Stimulated activated CD4-positive, alpha-beta T cell treated with anti-CD3 and anti-CD28 coated beads, Interleukin-4, amount 100 ng/mL, for 4 hours (primary cell): ENCODE results near the gene SLC25A27.

Experiments used
- DNase-seq, 2 experiments: peaks; one replicate each; pipeline ENCODE4 v3.0.0-alpha.2; 2020

The SLC25A27 gene

GRCh38 chr6:46651816-46652215, 959 bp upstream of the SLC25A27 start:
- no peak for DNase-seq

- no peak for DNase-seq
These were observed 558 bp upstream of the SLC25A27 start for GRCh38 chr6:46652232-46652602.

GRCh38 chr6:46653439-46654195, 842 bp downstream of the SLC25A27 start:
- DNase-seq = no peak

GRCh38 chr6:46655803-46656202, 3.0 kb downstream of the SLC25A27 start:
- no peak for DNase-seq

- no peak for DNase-seq
These were observed 4.9 kb downstream of the SLC25A27 start for GRCh38 chr6:46657642-46658041.

- DNase-seq = no peak
These were observed 8.7 kb downstream of the SLC25A27 start for GRCh38 chr6:46661483-46661882.

GRCh38 chr6:46667377-46667776, 14.6 kb downstream of the SLC25A27 start:
- no peak for DNase-seq

GRCh38 chr6:46674410-46674809, 21.6 kb downstream of the SLC25A27 start:
- DNase-seq = no peak

- DNase-seq = no peak
These were observed 24.0 kb downstream of the SLC25A27 start for GRCh38 chr6:46676604-46677313.

- DNase-seq = no peak
These were observed 24.5 kb downstream of the SLC25A27 start for GRCh38 chr6:46677314-46677654.

GRCh38 chr6:46684771-46685170, 32.0 kb downstream of the SLC25A27 start:
- DNase-seq = no peak

GRCh38 chr6:46687619-46688097, 34.9 kb downstream of the SLC25A27 start, which contains the start of gene TDRD6:
Gene TDRD6 (plus strand): TSS chr6:46687885. CDS start chr6:46688129, 244 bp downstream.
- no peak for DNase-seq

- no peak for DNase-seq
These were observed 35.6 kb downstream of the SLC25A27 start for GRCh38 chr6:46688117-46688965.

GRCh38 chr6:46688966-46689335, 36.2 kb downstream of the SLC25A27 start:
- no peak for DNase-seq

GRCh38 chr6:46689657-46690056, 36.9 kb downstream of the SLC25A27 start:
- no peak for DNase-seq

GRCh38 chr6:46690141-46690755, 37.5 kb downstream of the SLC25A27 start:
- DNase-seq = no peak

GRCh38 chr6:46690911-46691451, 38.2 kb downstream of the SLC25A27 start:
- no peak for DNase-seq

GRCh38 chr6:46699970-46700369, 47.2 kb downstream of the SLC25A27 start:
- no peak for DNase-seq

- no peak for DNase-seq
These were observed 51.8 kb downstream of the SLC25A27 start for GRCh38 chr6:46704562-46704961.

GRCh38 chr6:46706464-46706863, 53.7 kb downstream of the SLC25A27 start:
- DNase-seq = no peak

GRCh38 chr6:46711491-46711890, 58.7 kb downstream of the SLC25A27 start:
- no peak for DNase-seq

GRCh38 chr6:46715141-46715540, 62.4 kb downstream of the SLC25A27 start:
- DNase-seq = no peak

GRCh38 chr6:46719099-46719498, 66.3 kb downstream of the SLC25A27 start:
- no peak for DNase-seq
